GM12874 (cell line): ENCODE measurements around the gene TPO.

ENCODE experiments used
- CTCF ChIP-seq: IDR thresholded peaks from 2 replicates; pipeline ENCODE4 v1.5.1; 2011; ENCODE audit warnings: low read depth, mild to moderate bottlenecking, control low read depth, low read length, moderate library complexity; ENCODE audit not compliant: insufficient read depth

TPO gene

GRCh38 chr2:1407950-1408675 lies 5.2 kb upstream of the TPO start:
- TF ChIP-seq CTCF: no peak

- TF ChIP-seq CTCF: no peak
Observed at GRCh38 chr2:1414121-1414520, 858 bp downstream of the TPO start.

GRCh38 chr2:1415501-1415900 lies 2.2 kb downstream of the TPO start:
- TF ChIP-seq CTCF: no peak

- no peak for TF ChIP-seq CTCF
Observed at GRCh38 chr2:1418566-1418965, 5.3 kb downstream of the TPO start.

- TF ChIP-seq CTCF: no peak
Observed at GRCh38 chr2:1420746-1421480, 7.7 kb downstream of the TPO start.

GRCh38 chr2:1421731-1422130 lies 8.5 kb downstream of the TPO start:
- no peak for TF ChIP-seq CTCF

- no peak for TF ChIP-seq CTCF
Observed at GRCh38 chr2:1422131-1422530, 8.9 kb downstream of the TPO start.
